Stimulated activated CD8-positive, alpha-beta memory T cell treated with anti-CD3 and anti-CD28 coated beads, Interleukin-12 subunit alpha, Interleukin-12 subunit beta, amount 100 ng/mL, for 4 hours (primary cell): ENCODE measurements around the gene ZSCAN25.
"Not testable (repeated sequence)": the region's sequence is repeated elsewhere in the genome, so short reads cannot be mapped to it uniquely, and the experiment has no call there.

Source experiments
- DNase-seq: peaks from one replicate; pipeline ENCODE4 v3.0.0-alpha.2; 2020; ENCODE audit warnings: low read depth

ZSCAN25 gene

DNA sequence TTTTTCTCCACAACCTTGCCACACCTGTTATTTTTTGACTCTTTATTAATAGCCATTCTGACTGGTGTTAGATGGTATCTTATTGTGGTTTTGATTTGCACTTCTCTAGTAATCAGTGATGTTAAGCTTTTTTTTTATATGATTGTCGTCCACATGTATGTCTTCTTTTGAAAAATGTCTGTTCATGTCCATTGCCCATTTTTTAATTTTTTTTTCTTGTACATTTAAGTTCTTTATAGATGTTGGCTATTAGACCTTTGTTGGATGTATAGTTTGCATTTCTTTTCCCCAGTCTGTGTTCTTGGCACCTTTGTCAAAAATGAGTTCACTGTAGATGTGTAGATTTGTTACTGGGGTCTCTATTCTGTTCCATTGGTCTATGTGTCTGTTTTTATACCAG, 28.8 kb downstream of the ZSCAN25 start:
- no peak for DNase-seq

DNA sequence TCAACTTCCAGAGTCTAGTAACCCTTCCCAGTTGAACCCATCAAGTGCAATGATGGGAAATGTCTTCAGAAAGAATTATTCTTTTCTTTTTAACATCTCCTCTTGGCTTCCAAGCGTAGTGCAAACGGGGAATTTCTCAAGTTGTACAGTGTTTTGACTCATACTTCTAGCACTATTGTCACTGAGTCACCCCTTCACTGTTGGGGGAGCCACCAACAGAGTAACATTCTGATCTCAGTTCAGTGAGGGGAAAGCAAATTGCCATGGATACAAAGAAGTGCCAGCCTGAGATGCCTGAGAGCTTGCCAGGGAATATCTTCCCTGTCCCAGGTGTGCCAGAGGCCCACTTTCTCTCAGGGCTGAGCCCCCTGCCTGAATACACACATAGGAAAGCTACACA, 32.1 kb downstream of the ZSCAN25 start:
- no peak for DNase-seq

DNA sequence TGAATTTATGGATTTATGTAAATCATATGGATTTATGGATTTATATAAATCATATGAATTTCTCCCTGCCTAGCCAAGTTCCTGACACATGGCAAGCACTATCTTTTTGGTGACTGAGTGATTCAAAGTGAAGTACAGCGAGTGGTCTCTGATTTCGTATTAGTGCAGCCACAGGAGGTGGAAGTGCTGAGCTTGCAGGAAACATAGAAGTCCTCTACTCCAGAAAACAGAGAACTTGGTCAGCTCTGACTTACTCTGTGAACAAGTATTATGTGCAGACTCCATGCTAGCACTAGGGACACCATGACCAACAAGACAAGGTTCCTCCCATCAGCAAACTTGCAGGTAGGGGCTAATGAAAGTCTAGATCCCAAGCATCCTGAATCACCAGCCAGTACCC, 34.5 kb downstream of the ZSCAN25 start:
- DNase-seq: no peak

DNA sequence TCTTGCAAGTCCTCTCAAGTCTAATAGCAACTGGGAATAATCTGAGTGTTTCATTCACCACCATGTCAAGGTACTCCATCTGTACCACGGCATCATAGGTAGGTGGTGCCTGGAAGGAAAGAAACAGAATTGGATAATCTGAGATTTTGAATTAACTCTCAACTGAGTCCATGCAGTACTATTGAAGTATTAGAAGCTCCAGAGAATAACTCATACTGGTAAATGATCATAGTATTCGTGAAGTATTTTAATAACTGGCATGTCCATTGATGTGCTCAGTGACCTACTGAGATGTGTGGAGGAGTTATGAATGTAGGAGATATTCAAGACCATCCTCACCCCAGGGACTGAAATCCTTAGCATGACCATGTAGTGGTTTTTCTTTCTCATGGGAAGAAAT, 35.9 kb downstream of the ZSCAN25 start:
- no peak for DNase-seq

DNA sequence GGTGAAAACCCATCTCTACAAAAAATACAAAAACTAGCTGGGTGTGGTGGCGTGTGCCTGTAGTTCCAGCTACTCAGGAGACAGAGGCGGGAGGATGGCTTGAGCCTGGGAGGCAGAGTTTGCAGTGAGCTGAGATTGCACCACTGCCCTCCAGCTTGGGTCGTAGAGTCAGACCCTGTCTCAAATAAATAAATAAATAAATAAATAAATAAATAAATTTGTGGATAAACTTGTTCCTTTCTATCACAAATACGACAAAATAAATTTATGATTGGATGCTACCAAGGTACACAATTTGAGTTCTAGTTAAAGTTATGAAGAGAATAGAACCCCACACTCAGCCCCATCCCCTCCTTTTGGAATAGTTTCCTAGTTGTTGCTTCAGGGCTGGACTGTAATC, 36.5 kb downstream of the ZSCAN25 start:
- not testable (repeated sequence) for DNase-seq

DNA sequence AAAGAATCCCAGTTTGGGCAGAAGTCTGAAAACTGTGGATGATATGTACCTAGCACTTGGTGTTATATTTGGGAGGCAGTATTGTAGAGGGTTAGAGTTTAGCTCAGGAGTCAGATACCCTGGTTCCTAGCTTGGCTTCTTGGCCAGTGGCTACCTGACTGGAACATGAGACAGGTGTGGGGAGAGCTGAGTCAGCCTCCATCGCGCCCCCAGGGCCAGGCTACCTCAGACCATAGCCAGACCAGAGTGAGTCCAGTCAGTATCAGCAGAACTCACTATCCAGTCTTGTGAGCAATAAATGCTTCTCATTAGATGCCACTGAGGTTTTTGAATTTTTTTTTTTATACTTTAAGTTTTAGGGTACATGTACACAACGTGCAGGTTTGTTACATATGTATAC, 37.0 kb downstream of the ZSCAN25 start:
- no peak for DNase-seq

DNA sequence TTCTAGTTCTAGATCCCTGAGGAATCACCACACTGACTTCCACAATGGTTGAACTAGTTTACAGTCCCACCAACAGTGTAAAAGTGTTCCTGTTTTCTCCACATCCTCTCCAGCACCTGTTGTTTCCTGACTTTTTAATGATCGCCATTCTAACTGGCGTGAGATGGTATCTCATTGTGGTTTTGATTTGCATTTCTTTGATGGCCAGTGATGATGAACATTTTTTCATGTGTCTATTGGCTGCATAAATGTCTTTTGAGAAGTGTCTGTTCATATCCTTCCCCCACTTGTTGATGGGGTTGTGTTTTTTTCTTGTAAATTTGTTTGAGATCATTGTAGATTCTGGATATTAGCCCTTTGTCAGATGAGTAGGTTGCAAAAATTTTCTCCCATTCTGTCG, 37.9 kb downstream of the ZSCAN25 start:
- DNase-seq: not testable (repeated sequence)

DNA sequence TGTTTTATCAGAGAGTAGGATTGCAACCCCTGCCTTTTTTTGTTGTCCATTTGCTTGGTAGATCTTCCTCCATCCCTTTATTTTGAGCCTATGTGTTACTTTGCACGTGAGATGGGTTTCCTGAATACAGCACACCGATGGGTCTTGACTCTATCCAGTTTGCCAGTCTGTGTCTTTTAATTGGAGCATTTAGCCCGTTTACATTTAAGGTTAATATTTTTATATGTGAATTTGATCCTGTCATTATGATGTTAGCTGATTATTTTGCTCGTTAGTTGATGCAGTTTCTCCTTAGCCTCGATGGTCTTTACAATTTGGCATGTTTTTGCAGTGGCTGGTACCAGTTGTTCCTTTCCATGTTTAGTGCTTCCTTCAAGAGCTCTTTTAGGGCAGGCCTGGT, 41.1 kb downstream of the ZSCAN25 start:
- DNase-seq: not testable (repeated sequence)

DNA sequence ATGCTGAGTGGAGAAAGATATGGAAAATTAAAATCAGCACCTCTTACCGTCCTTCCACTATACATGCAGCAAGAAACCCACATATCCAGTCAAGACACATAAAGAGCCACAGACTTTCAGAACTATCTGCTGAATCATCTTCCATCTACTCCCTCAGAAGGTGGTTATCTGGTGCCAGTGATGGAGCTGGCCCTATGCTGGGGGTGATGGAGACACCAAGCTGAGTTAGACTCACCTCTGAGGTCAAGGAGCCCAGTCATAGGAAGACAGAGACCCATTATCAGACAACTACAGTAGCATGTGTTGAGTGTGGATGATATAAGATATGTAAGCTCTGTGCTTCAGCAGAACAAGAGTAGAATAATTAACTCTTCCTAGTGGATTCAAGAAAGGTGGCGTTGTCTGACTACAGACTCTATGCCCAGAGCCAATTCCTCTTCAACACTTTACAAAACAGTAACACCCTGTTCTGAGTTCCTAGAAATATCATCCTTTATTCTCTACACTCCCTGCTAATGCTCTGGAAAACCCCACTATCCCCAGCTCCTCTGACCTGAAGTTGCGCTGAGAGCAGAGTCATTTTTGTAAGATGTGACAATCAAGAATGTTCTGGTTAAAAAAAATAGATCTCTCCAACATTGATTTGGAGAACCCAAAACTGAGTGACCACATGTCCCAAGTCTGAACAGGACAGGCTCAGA, 48.7 kb downstream of the ZSCAN25 start:
- DNase-seq: no peak

DNA sequence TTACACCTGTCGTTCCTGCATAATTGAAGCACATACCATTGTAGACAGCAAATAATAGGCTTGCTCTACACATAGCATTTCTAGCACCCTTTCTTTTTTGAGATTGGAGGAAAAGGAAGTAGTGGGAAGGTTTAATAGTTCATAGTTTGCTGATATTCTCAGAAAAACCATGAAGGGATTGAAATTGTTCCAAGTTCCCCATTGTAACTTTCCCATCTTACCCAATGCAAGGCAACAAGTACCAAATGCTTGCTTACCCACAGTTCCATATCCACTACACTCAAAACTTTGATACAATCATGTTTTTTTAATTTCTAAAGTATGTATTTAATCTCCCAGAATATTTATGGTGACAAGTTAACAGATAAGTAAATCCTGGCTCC, 49.3 kb downstream of the ZSCAN25 start:
- no peak for DNase-seq

DNA sequence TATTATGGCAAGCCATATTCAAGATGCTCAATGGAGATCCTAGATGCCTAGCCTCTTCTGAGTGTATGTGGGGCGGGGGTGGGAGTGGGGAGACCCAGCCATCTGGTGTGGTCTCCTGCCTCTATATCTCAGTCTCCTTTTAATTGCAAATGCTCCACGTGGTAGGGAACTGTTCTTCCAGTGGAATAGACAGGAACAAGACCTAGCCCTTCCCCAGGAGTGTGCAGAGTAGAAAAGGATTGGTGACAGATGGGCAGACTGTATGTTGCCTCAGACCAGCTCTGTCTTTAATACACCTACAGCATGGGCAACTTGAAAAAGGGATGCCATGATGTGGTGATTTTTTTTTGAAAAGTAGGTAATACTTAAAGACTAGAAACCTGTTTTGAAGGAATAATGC, 50.4 kb downstream of the ZSCAN25 start:
- DNase-seq: no peak

DNA sequence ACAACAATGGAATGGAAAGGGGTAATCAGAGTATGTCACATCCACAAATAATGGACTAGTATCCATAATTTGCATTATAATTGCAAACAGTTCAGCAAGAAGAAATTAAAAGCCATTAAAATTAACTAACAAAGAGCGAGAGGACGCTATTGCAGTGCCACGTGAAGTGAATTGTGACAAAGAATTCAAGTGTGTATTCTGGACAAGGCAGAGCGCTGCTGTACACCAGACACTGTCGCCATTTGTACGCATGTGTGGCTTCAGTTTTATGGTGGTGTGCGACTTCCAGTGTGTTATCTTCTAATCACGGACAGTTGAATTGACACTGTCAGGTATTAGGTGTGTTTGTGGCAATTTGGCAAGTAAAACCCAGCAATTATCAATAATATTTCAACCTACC, 51.8 kb downstream of the ZSCAN25 start:
- no peak for DNase-seq

DNA sequence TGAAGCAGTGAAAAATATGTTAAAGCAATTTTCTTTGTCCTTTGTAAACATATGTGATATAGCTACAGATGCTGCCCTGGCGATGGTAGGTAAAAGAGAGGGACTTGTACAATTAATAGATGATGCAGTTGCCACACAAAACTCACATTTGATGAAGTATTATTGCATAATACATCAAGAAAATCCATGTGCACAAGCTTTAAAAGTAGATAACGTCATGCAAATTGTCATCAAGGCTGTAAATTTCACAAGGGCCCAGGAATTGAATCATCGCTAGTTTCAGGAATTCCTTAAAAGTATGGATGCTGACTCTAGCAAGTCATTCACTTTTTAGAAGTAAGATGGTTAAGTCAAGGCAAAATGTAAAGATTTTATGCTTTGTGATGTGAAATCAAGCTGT, 53.0 kb downstream of the ZSCAN25 start:
- no peak for DNase-seq

DNA sequence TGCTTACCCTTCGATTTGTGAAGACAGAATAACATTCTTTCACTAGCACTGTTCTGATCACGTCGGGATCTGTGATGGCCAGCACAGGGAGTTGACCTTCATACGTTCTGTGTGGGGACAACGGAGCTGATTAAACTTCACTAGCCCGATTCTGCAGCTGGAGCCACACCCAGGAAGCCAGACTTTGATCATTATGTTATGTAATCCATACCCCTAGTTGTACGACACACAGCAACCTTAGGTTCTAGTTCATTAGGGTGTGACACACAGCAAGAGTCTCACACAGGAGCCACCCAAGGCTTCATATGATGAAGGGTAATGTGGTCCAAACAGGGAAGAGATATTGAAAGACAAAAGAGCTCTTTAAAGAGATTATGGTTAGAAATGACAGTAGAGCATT, 55.8 kb downstream of the ZSCAN25 start:
- no peak for DNase-seq

DNA sequence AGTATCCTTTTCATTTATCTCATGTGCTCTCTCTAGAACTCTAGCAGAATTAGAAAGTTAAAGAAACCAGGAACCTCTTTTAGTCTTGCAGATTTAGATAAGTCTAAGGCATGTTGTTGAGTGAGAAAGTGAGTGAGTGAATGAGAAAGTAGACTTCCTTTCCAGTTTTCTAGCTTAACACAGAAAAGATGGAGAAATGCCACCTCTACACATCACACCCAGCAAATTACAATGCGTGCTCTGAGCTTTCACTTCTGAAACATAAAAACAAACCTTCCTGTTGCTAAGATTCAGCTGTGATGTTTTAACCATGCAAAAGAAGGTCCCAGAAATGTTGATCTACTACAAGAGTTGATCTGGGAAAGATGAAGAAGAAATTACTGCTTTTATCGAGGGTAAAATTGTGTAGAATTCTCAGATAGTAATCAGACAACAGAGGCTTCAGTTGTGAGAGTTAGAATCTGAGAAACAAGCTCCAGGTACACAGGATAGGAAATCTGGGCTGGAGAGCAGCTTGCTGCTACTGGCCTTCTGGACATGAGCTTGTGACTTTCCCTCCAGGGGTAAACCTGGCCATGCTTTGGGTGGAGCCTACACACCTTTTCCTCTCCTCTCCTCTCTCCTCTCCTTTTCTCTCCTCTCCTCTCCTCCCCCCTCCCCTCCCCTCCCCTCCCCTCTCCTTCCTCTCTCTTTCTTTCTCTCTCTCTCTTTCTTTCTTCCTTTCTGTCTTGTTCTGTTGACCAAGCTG, 58.4 kb downstream of the ZSCAN25 start:
- DNase-seq: no peak

DNA sequence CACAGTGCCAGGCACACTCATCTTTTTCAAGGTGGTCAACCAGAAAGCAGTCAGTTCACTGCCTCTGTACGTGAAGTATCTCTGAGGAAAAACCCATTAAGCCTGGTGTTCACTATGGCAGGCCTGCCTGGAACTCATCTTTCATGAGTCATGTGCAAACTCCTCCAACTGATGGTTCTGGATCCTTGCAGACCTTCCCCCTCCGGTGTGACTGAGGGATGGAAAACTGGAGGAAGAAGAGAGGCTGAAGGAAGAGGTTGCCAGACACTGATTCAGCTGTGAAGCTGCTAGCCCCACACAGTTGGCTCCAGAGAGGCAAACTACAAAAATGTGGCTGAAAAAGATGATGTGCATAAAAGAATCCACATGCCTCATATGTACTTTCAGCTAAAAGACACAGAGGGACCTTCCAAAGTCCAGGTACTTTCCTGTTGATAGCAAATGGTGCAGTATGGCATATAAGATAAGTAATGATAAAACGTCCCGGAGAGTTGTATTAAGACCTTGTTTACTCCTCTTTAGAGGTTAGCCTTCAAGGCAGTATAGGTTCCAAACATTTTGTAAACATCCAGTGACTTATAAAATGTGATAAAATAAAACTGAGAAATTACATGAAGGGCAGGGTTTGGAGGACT, 60.4 kb downstream of the ZSCAN25 start:
- no peak for DNase-seq

DNA sequence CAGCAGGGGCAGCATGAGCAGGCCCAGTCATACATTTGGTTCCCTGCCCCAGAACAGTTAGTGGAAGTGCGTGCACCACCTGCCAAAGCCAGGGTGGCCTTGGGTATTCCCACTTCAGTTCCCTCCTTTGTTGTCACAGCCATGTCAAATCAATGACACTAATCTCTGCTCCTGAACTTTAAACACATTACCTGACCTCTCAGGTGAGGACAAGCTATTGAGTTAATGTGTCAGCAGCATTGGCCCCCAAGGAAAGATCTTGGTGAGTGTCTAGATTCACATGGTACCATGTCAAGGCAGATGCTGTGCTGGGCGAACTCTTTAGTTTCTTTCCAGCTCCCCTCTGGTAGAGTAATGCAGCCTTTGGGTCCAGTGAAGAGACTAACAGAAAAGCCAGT, 60.9 kb downstream of the ZSCAN25 start:
- DNase-seq: no peak

DNA sequence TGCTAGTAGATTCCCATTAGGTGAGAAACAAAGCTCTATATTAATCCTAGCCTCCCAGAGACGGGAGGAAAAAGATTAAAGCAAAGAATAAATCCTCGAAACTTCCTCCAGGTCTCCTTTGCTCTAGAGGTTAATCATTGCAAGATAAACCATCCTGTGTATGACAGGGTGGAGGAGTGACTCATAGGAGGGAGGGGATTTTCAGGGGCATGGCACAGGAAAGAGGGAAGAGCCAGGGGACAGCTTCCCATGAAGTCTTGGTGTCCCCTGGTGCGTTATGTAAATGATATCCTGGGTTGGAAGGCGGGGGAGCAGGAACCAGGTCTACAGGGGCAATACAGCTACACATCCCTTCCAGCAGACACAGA, 62.3 kb downstream of the ZSCAN25 start:
- no peak for DNase-seq

DNA sequence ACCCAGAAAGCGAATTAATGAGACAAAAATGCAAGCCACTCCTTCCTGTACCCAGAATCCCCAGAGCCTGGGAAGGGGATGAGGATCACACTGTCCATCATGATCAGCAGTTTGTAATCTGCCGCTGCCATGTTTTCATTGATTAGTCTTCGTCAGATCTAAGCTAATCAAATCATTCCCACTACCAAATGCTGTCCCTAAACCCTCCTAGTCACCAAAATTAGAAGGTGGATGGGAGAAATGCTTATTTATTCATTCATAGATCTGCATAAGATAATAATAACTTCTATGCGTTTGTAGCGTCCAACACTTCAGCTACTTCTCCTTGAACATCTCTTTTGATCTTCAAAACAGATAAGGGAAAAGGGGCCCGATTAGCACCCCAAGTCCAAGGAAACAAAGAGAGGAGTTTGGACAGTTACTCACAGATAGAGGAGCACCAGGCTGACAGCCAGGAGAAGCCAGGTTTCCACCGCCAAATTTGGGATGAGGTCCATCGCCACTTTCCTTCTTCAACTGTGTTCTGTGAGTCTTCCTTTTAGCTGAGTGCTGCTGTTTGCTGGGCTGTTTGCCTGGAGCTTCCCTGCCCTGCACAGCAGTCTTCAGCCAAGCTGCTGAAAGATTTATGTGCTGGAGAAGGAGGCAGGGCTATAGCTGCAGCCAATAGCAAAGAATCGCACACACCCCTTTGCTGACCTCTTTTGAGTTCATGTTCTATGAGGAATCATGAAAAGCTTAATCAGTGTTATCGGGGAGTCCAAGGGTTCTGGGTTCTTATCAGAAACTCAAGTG, 62.9 kb downstream of the ZSCAN25 start, which contains the start of gene CYP3A5:
TSS of gene CYP3A5 (minus strand) at position 597 of the 792 bp plus-strand sequence. CDS start at position 497, 100 bp downstream.
- DNase-seq: no peak
